Cardiac muscle cell (in vitro differentiated cells and primary cell): ENCODE results near the gene PDCD1LG2. TPM values are rescaled to one million over a fixed set of nuclear protein-coding genes. Genes with fewer than 3 reads are reported as not detected.
"Not testable (repeated sequence)": the region's sequence is repeated elsewhere in the genome, so short reads cannot be mapped to it uniquely, and the experiment has no call there.

Experiments used
- DNase-seq, 2 donors: peaks; one replicate each; pipeline versions ENCODE4 v3.0.0 to v3.0.0-alpha.2; 2010 to 2017; ENCODE audit warnings: low read depth in 1 of 2, low spot score in 1 of 2
- H3K27ac ChIP-seq: fragments of 200-600 bp; sonication (generic); 2 replicates; pipeline ENCODE4 v1.5.1; 2016
- H3K27me3 ChIP-seq: fragments of 200-600 bp; sonication (generic); 2 replicates; pipeline ENCODE4 v1.6.0; 2016; ENCODE audit warnings: control low read depth
- H3K36me3 ChIP-seq: fragments of 200-600 bp; sonication (generic); 2 replicates; pipeline ENCODE4 v1.5.1; 2016; ENCODE audit warnings: control low read depth
- H3K4me1 ChIP-seq: fragments of 200-600 bp; sonication (generic); 2 replicates; pipeline ENCODE4 v1.8.1; 2017; ENCODE audit warnings: low read depth, mild to moderate bottlenecking, mixed run types
- H3K4me3 ChIP-seq: fragments of 200-600 bp; sonication (generic); 2 replicates; pipeline ENCODE4 v1.5.1; 2016; ENCODE audit warnings: mild to moderate bottlenecking
- H3K9me3 ChIP-seq: fragments of 200-600 bp; sonication (generic); 2 replicates; pipeline ENCODE4 v1.5.1; 2017; ENCODE audit warnings: low read depth, mild to moderate bottlenecking, control low read depth
- polyA plus RNA-seq: library from polyadenylated mRNA; unstranded; fragments of >200 nt; fragmentation: Nextera tagmentation; extraction: Ambion mirVana; gene quantifications from 2 replicates; pipeline ENCODE4 v1.2.1, GENCODE V29; 2016
- total RNA-seq: library from RNA; depleted of rRNA; stranded (reverse); fragments of >200 nt; gene quantifications from 2 replicates; pipeline ENCODE4 v1.2.3, GENCODE V29; 2016
- TF ChIP-seq, protein P1 (sequence below): IDR thresholded peaks from 2 replicates; pipeline ENCODE4 v1.5.1; 2012; ENCODE audit warnings: low read depth, mild to moderate bottlenecking, low read length

PDCD1LG2 gene
- total and polyA plus RNA-seq, 2 experiments from 2014 or later, result not detected

DNA sequence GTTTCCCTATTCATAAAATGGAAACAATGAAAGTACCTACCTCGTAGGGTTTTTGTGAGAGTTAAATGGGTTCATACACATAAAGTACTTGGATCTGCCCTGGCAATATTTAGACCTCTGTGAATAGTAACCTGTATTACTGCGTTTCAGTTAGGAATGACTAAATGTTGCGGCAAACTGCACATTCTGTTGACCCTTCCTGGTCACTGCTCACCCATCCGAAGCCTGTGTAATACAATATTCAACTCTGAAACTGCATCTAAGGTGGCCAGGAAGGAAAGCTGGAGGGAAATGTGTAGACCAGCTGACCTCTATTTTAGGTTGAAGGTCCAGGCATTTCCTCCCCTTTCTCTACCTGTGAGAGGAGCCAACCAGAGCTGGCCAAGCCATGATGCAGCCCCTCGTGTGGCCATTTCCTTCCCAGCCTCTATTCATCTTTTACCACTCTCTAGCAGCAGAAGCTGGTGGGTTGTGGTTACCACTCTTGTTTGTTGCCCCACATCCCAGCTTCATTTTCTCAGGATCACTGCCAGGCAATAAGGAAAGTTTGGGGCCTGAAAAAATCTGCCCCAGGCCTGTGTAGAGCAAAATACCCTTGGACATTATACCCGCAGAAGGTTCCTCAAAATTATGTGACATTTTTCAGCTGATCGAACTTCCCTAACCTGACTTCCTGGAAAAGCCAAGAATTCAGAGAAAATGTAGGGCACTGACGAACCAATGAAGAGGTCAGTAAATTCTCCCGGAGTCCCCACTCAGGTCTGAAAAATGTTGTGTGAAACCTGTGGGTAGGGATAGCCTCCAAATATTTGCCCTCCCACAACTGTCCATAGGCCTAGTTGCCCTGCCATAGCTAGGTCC, 20.5 kb upstream of the PDCD1LG2 start:
- no peak overlapping the region for H3K27ac ChIP-seq
- H3K4me1 ChIP-seq, result no peaks in the 10 kb centered on the region

DNA sequence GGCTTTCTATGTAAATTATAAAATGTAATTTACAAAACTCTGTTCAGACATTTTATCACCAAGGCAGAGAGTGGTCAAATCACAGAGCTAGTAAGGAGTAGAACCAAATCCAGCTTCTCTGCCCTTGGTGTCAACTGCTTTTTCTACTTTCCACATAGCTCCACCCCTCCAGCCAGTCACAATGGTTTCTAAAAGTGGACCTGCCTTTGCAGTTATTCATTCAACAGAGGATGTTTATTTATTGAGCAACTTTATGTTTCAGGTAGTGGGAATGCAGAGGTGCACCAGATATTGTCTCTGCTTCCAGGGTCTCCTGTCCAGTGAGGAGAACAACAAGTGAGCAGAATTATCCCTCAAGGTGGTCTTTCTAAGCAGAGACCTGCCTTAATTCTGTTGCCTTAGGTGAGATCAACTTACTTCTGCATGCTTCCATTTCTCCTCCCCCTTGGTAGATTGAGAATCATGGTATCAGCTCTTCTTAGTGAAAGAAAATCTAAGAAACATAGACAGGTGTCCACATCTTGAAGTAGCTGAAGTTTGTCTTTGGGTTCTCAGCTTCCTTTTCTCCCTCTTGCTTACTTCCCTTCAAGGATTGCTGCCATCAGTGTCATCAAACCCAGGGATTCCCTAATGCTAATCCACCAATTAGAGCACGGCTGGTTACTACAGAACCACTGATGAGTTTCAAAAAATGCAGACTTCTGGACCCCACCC, 17.2 kb upstream of the PDCD1LG2 start:
- Histone ChIP-seq H3K36me3 (no peaks in the 10 kb centered on the region), H3K4me3 (no peak overlapping the region), H3K27me3 (no peaks in the 10 kb centered on the region), H3K4me1 (no peaks in the 10 kb centered on the region), H3K9me3 (no peaks in the 10 kb centered on the region), H3K27ac (no peak overlapping the region)
- TF ChIP-seq, protein P1, sequence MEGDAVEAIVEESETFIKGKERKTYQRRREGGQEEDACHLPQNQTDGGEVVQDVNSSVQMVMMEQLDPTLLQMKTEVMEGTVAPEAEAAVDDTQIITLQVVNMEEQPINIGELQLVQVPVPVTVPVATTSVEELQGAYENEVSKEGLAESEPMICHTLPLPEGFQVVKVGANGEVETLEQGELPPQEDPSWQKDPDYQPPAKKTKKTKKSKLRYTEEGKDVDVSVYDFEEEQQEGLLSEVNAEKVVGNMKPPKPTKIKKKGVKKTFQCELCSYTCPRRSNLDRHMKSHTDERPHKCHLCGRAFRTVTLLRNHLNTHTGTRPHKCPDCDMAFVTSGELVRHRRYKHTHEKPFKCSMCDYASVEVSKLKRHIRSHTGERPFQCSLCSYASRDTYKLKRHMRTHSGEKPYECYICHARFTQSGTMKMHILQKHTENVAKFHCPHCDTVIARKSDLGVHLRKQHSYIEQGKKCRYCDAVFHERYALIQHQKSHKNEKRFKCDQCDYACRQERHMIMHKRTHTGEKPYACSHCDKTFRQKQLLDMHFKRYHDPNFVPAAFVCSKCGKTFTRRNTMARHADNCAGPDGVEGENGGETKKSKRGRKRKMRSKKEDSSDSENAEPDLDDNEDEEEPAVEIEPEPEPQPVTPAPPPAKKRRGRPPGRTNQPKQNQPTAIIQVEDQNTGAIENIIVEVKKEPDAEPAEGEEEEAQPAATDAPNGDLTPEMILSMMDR, result no peak
- no peak for DNase-seq

More for the DNA sequence above, 20.5 kb upstream of the PDCD1LG2 start:
- TF ChIP-seq, protein P1, result no peak
- H3K27me3 ChIP-seq, result no peaks in the 10 kb centered on the region
- no peak for DNase-seq
- no peaks in the 10 kb centered on the region for H3K36me3 ChIP-seq
- H3K4me3 ChIP-seq, result no peak overlapping the region
- H3K9me3 ChIP-seq, result no peaks in the 10 kb centered on the region

DNA sequence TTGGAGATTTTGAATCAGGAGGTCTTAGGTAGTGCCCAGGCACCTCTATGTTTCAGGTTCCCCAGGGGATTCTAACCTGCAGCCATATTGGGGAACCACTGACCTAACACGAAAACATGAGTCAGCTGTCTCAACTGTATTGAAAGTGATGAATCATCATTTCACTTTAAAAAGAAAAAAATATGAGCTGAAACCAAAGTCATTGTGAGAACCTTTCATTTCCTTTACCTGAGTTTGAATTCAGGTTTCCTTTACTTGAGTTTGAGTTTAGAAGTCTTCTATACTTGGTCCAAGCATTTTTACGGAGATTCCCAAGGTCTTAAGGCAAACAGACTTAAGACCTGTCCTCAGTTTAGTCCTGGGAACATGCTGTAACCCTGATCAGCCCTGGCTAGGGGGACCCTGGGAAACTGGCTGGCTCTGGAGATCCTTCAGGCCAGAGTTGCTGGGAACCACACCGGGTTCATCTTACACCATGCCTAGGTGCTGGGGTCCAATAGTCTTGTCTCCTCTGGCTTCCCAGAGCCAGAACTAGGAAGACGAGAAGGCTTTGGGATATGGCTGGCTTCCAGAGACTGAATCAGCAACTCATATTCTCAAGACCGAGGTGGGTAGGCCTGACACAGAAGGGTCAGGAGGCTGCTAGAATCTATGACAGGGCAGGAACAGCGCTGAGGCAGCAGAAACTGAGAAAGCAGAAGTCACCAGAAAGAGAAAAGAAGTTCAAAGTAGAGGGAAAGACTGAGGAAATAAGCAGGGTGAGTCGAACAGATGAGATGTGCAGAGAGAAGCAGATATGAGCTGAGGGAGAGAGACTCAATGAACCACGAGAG, 16.4 kb upstream of the PDCD1LG2 start:
- Histone ChIP-seq H3K9me3 (no peaks in the 10 kb centered on the region), H3K4me3 (no peak overlapping the region), H3K36me3 (no peaks in the 10 kb centered on the region), H3K4me1 (no peaks in the 10 kb centered on the region), H3K27me3 (no peaks in the 10 kb centered on the region), H3K27ac (no peak overlapping the region)
- TF ChIP-seq, protein P1, result no peak
- DNase-seq, result peak in 1 of 2 donors; percentile 78

DNA sequence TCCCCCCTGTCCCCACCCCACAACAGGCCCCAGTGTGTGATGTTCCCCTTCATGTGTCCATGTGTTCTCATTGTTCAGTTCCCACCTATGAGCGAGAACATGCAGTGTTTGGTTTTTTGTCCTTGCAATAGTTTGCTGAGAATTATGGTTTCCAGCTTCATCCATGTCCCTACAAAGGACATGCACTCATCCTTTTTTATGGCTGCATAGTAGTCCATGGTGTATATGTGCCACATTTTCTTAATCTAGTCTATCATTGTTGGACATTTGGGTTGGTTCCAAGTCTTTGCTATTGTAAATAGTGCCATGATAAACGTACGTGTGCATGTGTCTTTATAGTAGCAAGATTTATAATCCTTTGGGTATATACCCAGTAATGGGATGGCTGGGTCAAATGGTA, 15.6 kb upstream of the PDCD1LG2 start:
- not testable (repeated sequence) for H3K36me3 ChIP-seq, H3K27ac ChIP-seq, H3K4me3 ChIP-seq, H3K9me3 ChIP-seq, DNase-seq, H3K4me1 ChIP-seq, H3K27me3 ChIP-seq

DNA sequence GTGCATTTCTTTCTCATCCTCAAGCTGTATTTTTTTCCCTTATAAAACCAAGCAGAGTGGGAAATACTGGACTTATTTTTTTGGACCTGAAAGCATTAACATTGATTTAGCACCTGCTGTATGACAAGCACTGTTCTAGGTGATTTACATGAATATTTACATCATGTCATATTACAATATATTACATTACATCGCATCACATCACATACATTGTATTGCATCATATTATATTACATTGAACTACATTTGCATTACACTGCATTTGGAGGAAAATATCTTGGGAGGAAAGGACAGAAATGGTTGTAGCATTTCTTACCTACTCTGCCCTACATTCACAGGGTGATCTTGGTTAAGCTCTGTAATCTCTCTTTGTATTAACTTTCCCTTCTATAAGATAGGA, 11.2 kb upstream of the PDCD1LG2 start:
- no peak overlapping the region for H3K4me3 ChIP-seq
- TF ChIP-seq, protein P1, result no peak
- no peak overlapping the region for H3K27ac ChIP-seq

More for the DNA sequence above, 11.2 kb upstream of the PDCD1LG2 start:
- Histone ChIP-seq H3K27me3 (no peaks in the 10 kb centered on the region), H3K9me3 (no peaks in the 10 kb centered on the region), H3K4me1 (no peaks in the 10 kb centered on the region), H3K36me3 (no peaks in the 10 kb centered on the region)
- no peak for DNase-seq
